D721Med (cell line): ENCODE results near the gene WIPF2.
"Not testable (repeated sequence)": the region's sequence is repeated elsewhere in the genome, so short reads cannot be mapped to it uniquely, and the experiment has no call there.

Experiments used
- DNase-seq: peaks from one replicate; pipeline ENCODE4 v3.0.0; 2011; ENCODE audit warnings: low spot score; ENCODE audit not compliant: insufficient read length
- FAIRE-seq: peaks from 2 replicates; lab custom pipeline; 2011; peaks lifted over from hg19 to GRCh38; lab: Jason Lieb, UNC
- CTCF ChIP-seq: IDR thresholded peaks from 2 replicates; pipeline ENCODE4 v1.5.1; 2012; ENCODE audit warnings: mild to moderate bottlenecking, control low read depth; ENCODE audit not compliant: insufficient read depth; ENCODE audit errors: missing control alignments

The WIPF2 gene

GRCh38 chr17:40191237-40192208 lies 27.6 kb upstream of the WIPF2 start:
- DNase-seq (no peak), FAIRE-seq (no peak)
- peak; percentile 90 for TF ChIP-seq CTCF

GRCh38 chr17:40192961-40193360 lies 26.1 kb upstream of the WIPF2 start:
- TF ChIP-seq CTCF: no peak
- no peak for FAIRE-seq
- no peak for DNase-seq

- FAIRE-seq (no peak), DNase-seq (no peak)
- TF ChIP-seq CTCF: no peak
These were observed 24.3 kb upstream of the WIPF2 start for GRCh38 chr17:40194821-40195220.

- no peak for TF ChIP-seq CTCF
- DNase-seq (no peak), FAIRE-seq (no peak)
These were observed 21.6 kb upstream of the WIPF2 start for GRCh38 chr17:40197550-40197949.

- FAIRE-seq, DNase-seq: not testable (repeated sequence)
These were observed 21.1 kb upstream of the WIPF2 start for GRCh38 chr17:40197965-40198456.

- DNase-seq: no peak
- FAIRE-seq: no peak
- TF ChIP-seq CTCF: no peak
These were observed 20.5 kb upstream of the WIPF2 start for GRCh38 chr17:40198576-40198975.

GRCh38 chr17:40203131-40203530 lies 16.0 kb upstream of the WIPF2 start:
- no peak for DNase-seq
- FAIRE-seq: no peak
- no peak for TF ChIP-seq CTCF

GRCh38 chr17:40206193-40206592 lies 12.9 kb upstream of the WIPF2 start:
- FAIRE-seq, DNase-seq: not testable (repeated sequence)
